ENCODE measurements around the gene C12orf56. TPM values are rescaled to one million over a fixed set of nuclear protein-coding genes. Genes with fewer than 3 reads are reported as not detected.

The C12orf56 gene
- polyA plus RNA-seq, 1 donor (not counting 4 experiments of a cell fraction or from before 2014, with no cell fraction given): 0.14 TPM

Small RNAs within 50 kb of the gene (small RNA-seq; reads per million reads assigned to genes)
- gene RF01210 (ENCODE audit: insufficient read length in 3 of 3, low read depth in 3 of 3, low replicate concordance in 1 of 3) (0 reads per million in 3 experiments), gene RNU5A-7P (ENCODE audit: insufficient read length in 3 of 3, low read depth in 3 of 3, low replicate concordance in 1 of 3) (0 reads per million in 3 experiments)

Other genes starting within 250 kb of the C12orf56 start
- 5.2 to 6.2 TPM (median 5.7 TPM) in 3 replicates for gene KICS2, start 168.5 kb downstream of the C12orf56 start, polyA plus RNA-seq
- gene XPOT, start 13.6 kb upstream of the C12orf56 start, polyA plus RNA-seq: 53.6 to 93.8 TPM (median 65.5 TPM) in 3 replicates
- 9.3 to 19.1 TPM (median 9.4 TPM) in 3 replicates for gene TBK1, start 61.4 kb upstream of the C12orf56 start, polyA plus RNA-seq
- 8.0 to 9.6 TPM (median 9.3 TPM) in 3 replicates for gene RASSF3, start 219.7 kb upstream of the C12orf56 start, polyA plus RNA-seq

Measured in keratinocyte (primary cell).